Measurements from ENCODE around the gene C4orf50. TPM values are rescaled to one million over a fixed set of nuclear protein-coding genes. Genes with fewer than 3 reads are reported as not detected.

C4orf50 gene
- total RNA-seq, 1 experiment from 2014 or later, result 0.17 TPM

DNA sequence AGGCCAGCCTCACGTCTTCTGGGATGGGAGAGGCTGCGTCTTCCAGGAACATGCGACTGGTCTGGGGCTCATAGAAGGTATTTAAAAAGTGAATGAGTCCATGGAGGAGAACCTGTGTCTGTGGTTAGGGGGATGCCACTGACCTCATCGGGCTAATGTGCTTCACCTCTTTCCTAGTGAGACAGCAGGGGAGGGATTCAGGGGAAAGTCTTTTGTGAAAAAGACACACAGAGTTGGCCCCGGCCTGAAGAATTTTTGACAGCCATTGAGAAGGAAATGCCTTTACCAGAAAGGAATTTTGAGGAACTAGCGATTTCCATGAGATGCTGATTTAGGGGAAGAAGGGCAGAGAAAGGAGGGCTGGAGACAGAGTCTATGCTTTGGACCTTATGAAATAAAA is 11.0 kb upstream of the C4orf50 start:
- H2BK5ac ChIP-seq (ENCODE audit: insufficient read length, low read length), result no peak overlapping the region
- H2AFZ ChIP-seq (ENCODE audit: low read length), result no peak overlapping the region
- no peak overlapping the region for H2AK5ac ChIP-seq (ENCODE audit: insufficient read length, low read length)
- peak overlapping the region in 2 of 3 experiments; percentile 17 to 49; a peak in 2 of 7 replicates for H3K27ac Mint-ChIP-seq
- no peak overlapping the region for H4K91ac ChIP-seq (ENCODE audit: insufficient read length, low read depth, low read length)
- no peak overlapping the region for H3K18ac ChIP-seq (ENCODE audit: insufficient read length, low read depth, low read length)
- no peak overlapping the region for H3K23ac ChIP-seq (ENCODE audit: insufficient read length, low read depth, low read length)
- H3K4ac ChIP-seq (ENCODE audit: low read depth, low read length), result no peak overlapping the region
- H3K56ac ChIP-seq (ENCODE audit: insufficient read length, low read depth, low read length), result no peak overlapping the region
- no peaks in the 10 kb centered on the region; the same call in none of the 2 replicates for H3K27me3 Mint-ChIP-seq (ENCODE audit: low read depth)
- H3K27ac ChIP-seq (ENCODE audit: insufficient read length, low read depth, low read length), result no peak overlapping the region
- H3T11ph ChIP-seq (ENCODE audit: low read length), result no peak overlapping the region
- H3K23me2 ChIP-seq (ENCODE audit: insufficient read length, low read depth, low read length, poor library complexity, severe bottlenecking), result no peaks in the 10 kb centered on the region
- no peak overlapping the region for H4K8ac ChIP-seq (replicated peaks; ENCODE audit: insufficient read length, low read depth, low read length)
- no peak overlapping the region for H2BK20ac ChIP-seq (ENCODE audit: low read depth, low read length, poor library complexity, severe bottlenecking)
- H4K5ac ChIP-seq (ENCODE audit: insufficient read length, low read depth, low read length), result no peak overlapping the region
- peaks cover 2% of the 10 kb centered on the region; the same call in 1 of the 2 replicates for H3K4me1 ChIP-seq (ENCODE audit: insufficient read depth, low read length)
- no peak overlapping the region for H3K14ac ChIP-seq (ENCODE audit: insufficient read depth, low read length)
- H2BK15ac ChIP-seq (ENCODE audit: low read depth, low read length), result no peak overlapping the region
- H3K79me1 ChIP-seq (ENCODE audit: insufficient read depth, low read depth, low read length, poor library complexity, severe bottlenecking), result no peaks in the 10 kb centered on the region
- H4K20me1 ChIP-seq (ENCODE audit: control insufficient read depth, insufficient read depth, insufficient read length), result no peaks in the 10 kb centered on the region
- H3K9me3 ChIP-seq (ENCODE audit: control insufficient read depth, low read depth, low read length), result no peaks in the 10 kb centered on the region
- H3K79me2 ChIP-seq (ENCODE audit: insufficient read depth, low read length), result no peaks in the 10 kb centered on the region
- no CpG with 5 or more reads among the region's 6 CpGs for WGBS (ENCODE audit: extremely low coverage, insufficient read length, low lambda C conversion rate)
- no peaks in the 10 kb centered on the region for H3K27me3 ChIP-seq (ENCODE audit: insufficient read depth, low read length)
- no peaks in the 10 kb centered on the region for H3K36me3 Mint-ChIP-seq (ENCODE audit: insufficient read depth in 1 of 3, low read depth in 3 of 3)
- no peaks in the 10 kb centered on the region for H3K9me3 Mint-ChIP-seq
- H3K4me2 ChIP-seq (ENCODE audit: insufficient read depth, insufficient read length, low read length), result no peak overlapping the region
- no peak overlapping the region for H3K9ac ChIP-seq (ENCODE audit: extremely low read depth, insufficient read length, low read length)
- H3K4me3 Mint-ChIP-seq, result no peak overlapping the region
- H3K4me1 Mint-ChIP-seq, result peaks cover 28 to 30% of the 10 kb centered on the region in 2 experiments
- TF ChIP-seq, protein P1, sequence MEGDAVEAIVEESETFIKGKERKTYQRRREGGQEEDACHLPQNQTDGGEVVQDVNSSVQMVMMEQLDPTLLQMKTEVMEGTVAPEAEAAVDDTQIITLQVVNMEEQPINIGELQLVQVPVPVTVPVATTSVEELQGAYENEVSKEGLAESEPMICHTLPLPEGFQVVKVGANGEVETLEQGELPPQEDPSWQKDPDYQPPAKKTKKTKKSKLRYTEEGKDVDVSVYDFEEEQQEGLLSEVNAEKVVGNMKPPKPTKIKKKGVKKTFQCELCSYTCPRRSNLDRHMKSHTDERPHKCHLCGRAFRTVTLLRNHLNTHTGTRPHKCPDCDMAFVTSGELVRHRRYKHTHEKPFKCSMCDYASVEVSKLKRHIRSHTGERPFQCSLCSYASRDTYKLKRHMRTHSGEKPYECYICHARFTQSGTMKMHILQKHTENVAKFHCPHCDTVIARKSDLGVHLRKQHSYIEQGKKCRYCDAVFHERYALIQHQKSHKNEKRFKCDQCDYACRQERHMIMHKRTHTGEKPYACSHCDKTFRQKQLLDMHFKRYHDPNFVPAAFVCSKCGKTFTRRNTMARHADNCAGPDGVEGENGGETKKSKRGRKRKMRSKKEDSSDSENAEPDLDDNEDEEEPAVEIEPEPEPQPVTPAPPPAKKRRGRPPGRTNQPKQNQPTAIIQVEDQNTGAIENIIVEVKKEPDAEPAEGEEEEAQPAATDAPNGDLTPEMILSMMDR (conservative IDR thresholded peaks at IDR 0.05), result no peak
- H2BK120ac ChIP-seq (ENCODE audit: low read depth, low read length, poor library complexity, severe bottlenecking), result no peak overlapping the region
- H2BK12ac ChIP-seq (ENCODE audit: insufficient read length, low read depth, low read length), result no peak overlapping the region
- DNase-seq, result no peak

All from H9 (cell line).